ENCODE measurements around the gene TMEM80. TPM values are rescaled to one million over a fixed set of nuclear protein-coding genes. Genes with fewer than 3 reads are reported as not detected.

Gene TMEM80
- total and polyA plus RNA-seq, 9 of the 15 experiments (the other 6 are each of a cell fraction or from before 2014, with no cell fraction given) = 5.1 to 30.1 (median 12.4) TPM

GRCh38 chr11:665704-666281 is 29.8 kb upstream of the TMEM80 start (continued):
- TF ChIP-seq ESRRA (IDR thresholded peaks at IDR 0.05; ENCODE audit: borderline replicate concordance, low read depth) (peak; percentile 99), NBN (IDR thresholded peaks at IDR 0.05; ENCODE audit: low read depth) (peak; percentile 61; the same call in 1 of the 2 replicates), NFE2L1 (tag; IDR thresholded peaks at IDR 0.05; ENCODE audit: borderline replicate concordance, low read depth) (no peak), ZKSCAN8 (CRISPR knock-in tag; IDR thresholded peaks at IDR 0.05) (peak; percentile 75; the same call in 1 of the 2 replicates), NR2C2 (CRISPR knock-in tag; IDR thresholded peaks at IDR 0.05) (no peak), NR2C2 (tag; IDR thresholded peaks at IDR 0.05) (peak; percentile 81), BRD9 (IDR thresholded peaks at IDR 0.05; ENCODE audit: low read depth, partially characterized antibody) (peak; percentile 61), ZEB2 (IDR thresholded peaks at IDR 0.05) (0 out of 2 replicates have a peak, but pooled peaks have one; percentile 57), LARP7 (IDR thresholded peaks at IDR 0.05) (no peak), ZNF253 (CRISPR knock-in tag; conservative IDR thresholded peaks at IDR 0.05) (no peak), PKNOX1 (IDR thresholded peaks at IDR 0.05) (0 out of 2 replicates have a peak, but pooled peaks have one; percentile 33), TRIM24 (IDR thresholded peaks at IDR 0.05) (peak in 1 of 2 experiments; percentile 62; a peak in 2 of 4 replicates), ZNF75A (CRISPR knock-in tag; IDR thresholded peaks at IDR 0.05) (no peak), CREM (IDR thresholded peaks at IDR 0.05; ENCODE audit: low read depth) (peak; percentile 43; the same call in 1 of the 2 replicates), STAT5A (IDR thresholded peaks at IDR 0.05; ENCODE audit: borderline replicate concordance, low read length) (no peak), MTA1 (IDR thresholded peaks at IDR 0.05; ENCODE audit: borderline replicate concordance) (peak; percentile 50; the same call in 1 of the 2 replicates), ZBTB17 (CRISPR knock-in tag; IDR thresholded peaks at IDR 0.05) (0 out of 2 replicates have a peak, but pooled peaks have one; percentile 62), MBD2 (IDR thresholded peaks at IDR 0.05; ENCODE audit: borderline replicate concordance, low read depth) (0 out of 2 replicates have a peak, but pooled peaks have one; percentile 45), ZNF766 (CRISPR knock-in tag; conservative IDR thresholded peaks at IDR 0.05) (peak; percentile 85), ZNF644 (tag; IDR thresholded peaks at IDR 0.05; ENCODE audit: low read depth) (peak; percentile 55; the same call in 1 of the 2 replicates), DPF2 (IDR thresholded peaks at IDR 0.05) (peak; percentile 73), MTA3 (IDR thresholded peaks at IDR 0.05; ENCODE audit: borderline replicate concordance) (peak; percentile 52; the same call in 1 of the 2 replicates), ZNF76 (CRISPR knock-in tag; IDR thresholded peaks at IDR 0.05; ENCODE audit: borderline replicate concordance) (no peak), MAFK (IDR thresholded peaks at IDR 0.05; ENCODE audit: low read length) (peak; percentile 93), JUND (IDR thresholded peaks at IDR 0.05; ENCODE audit: borderline replicate concordance, low read depth, low read length) (peak; percentile 78), JUND (tag; IDR thresholded peaks at IDR 0.05; ENCODE audit: borderline replicate concordance, low read depth, low read length) (peak; percentile 84; the same call in 2 of the 3 replicates), HDAC1 (IDR thresholded peaks at IDR 0.05) (peak in 1 of 2 experiments; percentile 64; a peak in 1 of 4 replicates), THRB (CRISPR knock-in tag; conservative IDR thresholded peaks at IDR 0.05) (0 out of 2 replicates have a peak, but pooled peaks have one; percentile 7), EP400 (IDR thresholded peaks at IDR 0.05) (peak; percentile 77), BHLHE40 (IDR thresholded peaks at IDR 0.05; ENCODE audit: low read length) (0 out of 2 replicates have a peak, but pooled peaks have one; percentile 19), MEF2D (tag; conservative IDR thresholded peaks at IDR 0.05; ENCODE audit: low read depth) (peak; percentile 39; the same call in 1 of the 2 replicates)
